K562 (cell line): ENCODE results near the gene NUAK1. TPM values are rescaled to one million over a fixed set of nuclear protein-coding genes. Genes with fewer than 3 reads are reported as not detected.

Source experiments
- ATAC-seq: fragments of 200-7000 bp; cut with Tn5 transposase; 3 replicates; pipeline ENCODE4 v1.9.1; 2020; ENCODE audit warnings: moderate library complexity
- BruUV-seq: library from RNA; stranded (reverse); fragments of 400-500 nt; replicated peaks from 2 replicates; lab custom pipeline; 2021; lab: Mats Ljungman, UMichigan
- CTCF ChIA-PET: fragments of 300-600 bp; formaldehyde crosslinking; extraction: SDS; loops from one replicate; lab custom pipeline; 2021; ENCODE audit warnings: low intra/inter-chr PET ratio; lab: Yijun Ruan, JAX
- POLR2A ChIA-PET: fragments of 300-600, 350-650 bp; sonication (Branson Sonifier 250); formaldehyde crosslinking; extraction: SDS; loops from one replicate; lab custom pipeline; 2021; ENCODE audit warnings: antibody characterized with exemption, inconsistent platforms; lab: Yijun Ruan, JAX
- DNase-seq, 4 experiments: peaks; one replicate each; pipeline versions ENCODE4 v3.0.0 to v3.0.0-alpha.2; 2011 to 2018; ENCODE audit warnings: low spot score in 3 of 4, mixed read lengths in 3 of 4; ENCODE audit errors: extremely low read depth in 1 of 4
- FAIRE-seq: peaks from 2 replicates; lab custom pipeline; 2011; peaks lifted over from hg19 to GRCh38; lab: Jason Lieb, UNC
- H2AFZ ChIP-seq: 2 replicates; pipeline ENCODE4 v1.6.0; 2011; ENCODE audit warnings: low read depth, low read length, control low read depth, inconsistent platforms
- H3K27ac ChIP-seq: fragments of 200-600 bp; 3 replicates; pipeline ENCODE4 v1.8.0; 2011; ENCODE audit warnings: low read depth, mild to moderate bottlenecking, control low read depth, inconsistent platforms, low read length, moderate library complexity, mixed read lengths; ENCODE audit errors: extremely low read depth
- H3K27me3 ChIP-seq, 2 experiments: fragments of 300-600 bp in 1 of 2; 2 replicates in 1 of 2; 3 replicates in 1 of 2; pipeline versions ENCODE4 v1.6.0 to v1.8.0; 2011; ENCODE audit warnings: inconsistent platforms in 2 of 2, low read length in 2 of 2, mild to moderate bottlenecking in 1 of 2, mixed read lengths in 1 of 2, moderate library complexity in 1 of 2; ENCODE audit not compliant: control insufficient read depth in 2 of 2, insufficient read depth in 2 of 2
- H3K36me3 ChIP-seq: fragments of 300-600 bp; 3 replicates; pipeline ENCODE4 v1.8.0; 2011; ENCODE audit warnings: mild to moderate bottlenecking, low read length, inconsistent platforms; ENCODE audit not compliant: control insufficient read depth, insufficient read depth
- H3K4me1 ChIP-seq, 2 experiments: fragments of 200-600 bp in 1 of 2; replicated peaks in 1 of 2; 2 replicates in 1 of 2; 3 replicates in 1 of 2; pipeline versions ENCODE4 v1.5.1 to v1.8.0; 2011; ENCODE audit warnings: inconsistent platforms in 2 of 2, low read length in 2 of 2, mild to moderate bottlenecking in 1 of 2, mixed read lengths in 1 of 2, moderate library complexity in 1 of 2; ENCODE audit not compliant: control insufficient read depth in 2 of 2, insufficient read depth in 2 of 2
- H3K4me2 ChIP-seq: 2 replicates; pipeline ENCODE4 v1.6.1; 2011; ENCODE audit warnings: low read length, control low read depth, inconsistent platforms, mixed read lengths; ENCODE audit not compliant: insufficient read depth
- H3K4me3 ChIP-seq: fragments of 200-600 bp; sonication (generic), shearing (Covaris generic); 2 replicates; pipeline ENCODE4 v1.5.1; 2016; ENCODE audit warnings: control low read depth, inconsistent platforms
- H3K79me2 ChIP-seq: fragments of 200-600 bp; 3 replicates; pipeline ENCODE4 v1.8.0; 2011; ENCODE audit warnings: low read length, inconsistent platforms; ENCODE audit not compliant: control insufficient read depth, insufficient read depth
- H3K9ac ChIP-seq, 2 experiments: 2 replicates each; pipeline versions ENCODE4 v1.6.0 to v1.6.1; 2011; ENCODE audit warnings: low read depth in 2 of 2, low read length in 2 of 2, control low read depth in 1 of 2, inconsistent platforms in 1 of 2, mild to moderate bottlenecking in 1 of 2, mixed read lengths in 1 of 2; ENCODE audit not compliant: insufficient read depth in 1 of 2
- H3K9me1 ChIP-seq: one replicate; pipeline ENCODE4 v1.6.0; 2011; ENCODE audit warnings: inconsistent platforms, mild to moderate bottlenecking, low read length, moderate library complexity; ENCODE audit not compliant: control insufficient read depth, insufficient read depth
- H3K9me3 ChIP-seq: replicated peaks from 2 replicates; pipeline ENCODE4 v1.5.1; 2011; ENCODE audit warnings: low read depth, low read length, inconsistent platforms; ENCODE audit not compliant: control insufficient read depth, insufficient read depth
- H4K20me1 ChIP-seq: replicated peaks from 2 replicates; pipeline ENCODE4 v1.6.1; 2011; ENCODE audit warnings: low read length, inconsistent platforms, mixed read lengths; ENCODE audit not compliant: control insufficient read depth, insufficient read depth
- ELF2 ChIP-seq: fragments of 250-450 bp; sonication (Bioruptor Pico); IDR thresholded peaks from 2 replicates; pipeline ENCODE4 v1.5.0; 2021; ENCODE audit warnings: mild to moderate bottlenecking
- MAFG ChIP-seq: fragments of 450-650 bp; conservative IDR thresholded peaks from 2 replicates; pipeline ENCODE4 v1.6.1; 2016; ENCODE audit warnings: missing genetic modification characterization, missing compliant biosample characterization
- MCM7 ChIP-seq, 2 experiments: fragments of 450-650 bp; IDR thresholded peaks; 2 replicates each; pipeline ENCODE4 v1.6.1; 2016 to 2018
- RFX1 ChIP-seq: fragments of 450-650 bp; IDR thresholded peaks from 2 replicates; pipeline ENCODE4 v1.6.1; 2016; ENCODE audit warnings: mild to moderate bottlenecking, moderate library complexity
- SMARCB1 ChIP-seq: IDR thresholded peaks from 2 replicates; pipeline ENCODE4 v1.6.1; 2011; ENCODE audit warnings: improper control_type of control experiment, low read depth; ENCODE audit not compliant: insufficient read length
- ZNF24 ChIP-seq: fragments of 450-650 bp; IDR thresholded peaks from 2 replicates; pipeline ENCODE4 v1.6.1; 2016
- ZNF324 ChIP-seq: fragments of 250-450 bp; sonication (Bioruptor Pico); IDR thresholded peaks from 2 replicates; pipeline ENCODE4 v1.4.0; 2020; ENCODE audit warnings: mild to moderate bottlenecking
- whole genome bisulfite sequencing: fragments of 100-300 bp; shearing (Covaris generic); methylation state at CpG from one replicate; pipeline ENCODE4 v1.1.6; 2016; ENCODE audit warnings: low coverage, mixed read lengths; ENCODE audit not compliant: insufficient coverage; ENCODE audit errors: missing lambda C conversion rate; 5-methylcytosine and 5-hydroxymethylcytosine counted together
- in situ Hi-C: fragments of 300-500 bp; cut with MboI; formaldehyde crosslinking; loops from 4 replicates; pipeline ENCODE4 v1.15.0; 2018; ENCODE audit warnings: inconsistent platforms, mixed read lengths
- intact Hi-C: fragments of 100-400 bp; cut with micrococcal nuclease; formaldehyde crosslinking; loops from 2 replicates; pipeline ENCODE4 v1.14.2; 2022
- polyA plus RNA-seq, 8 experiments: library from polyadenylated mRNA; depleted of rRNA in 4 of 8; stranded (reverse) in 5 of 8; unstranded in 3 of 8; fragments of >200 nt; fragmentation: Nextera tagmentation in 2 of 8; fragmentation: Illumina TruSeq in 1 of 8; extraction: Ambion mirVana in 2 of 8; extraction: Trizol in 1 of 8; gene quantifications; 2 replicates each; pipeline versions ENCODE4 v1.2.1 to v1.2.3, GENCODE V29; 2011 to 2014; ENCODE audit warnings: inconsistent platforms in 1 of 8, missing spikeins in 1 of 8
- total RNA-seq, 7 experiments: library from RNA; depleted of rRNA in 6 of 7; stranded (reverse); fragments of >200 nt in 6 of 7; fragmentation: Illumina TruSeq in 2 of 7; extraction: Trizol in 2 of 7; gene quantifications; 2 replicates each; pipeline versions ENCODE4 v1.2.1 to v1.2.3, GENCODE V29; 2011 to 2021; ENCODE audit warnings: low replicate concordance in 1 of 7
- TF ChIP-seq, protein P1 (sequence below): fragments of 450-650 bp; formaldehyde crosslinking; IDR thresholded peaks from 2 replicates; pipeline ENCODE4 v1.4.0; 2020; ENCODE audit warnings: mild to moderate bottlenecking, mixed read lengths

The NUAK1 gene
- total and polyA plus RNA-seq, 9 of the 15 experiments (the other 6 are each of a cell fraction or from before 2014, with no cell fraction given): 0.02 TPM; not detected in 8

DNA sequence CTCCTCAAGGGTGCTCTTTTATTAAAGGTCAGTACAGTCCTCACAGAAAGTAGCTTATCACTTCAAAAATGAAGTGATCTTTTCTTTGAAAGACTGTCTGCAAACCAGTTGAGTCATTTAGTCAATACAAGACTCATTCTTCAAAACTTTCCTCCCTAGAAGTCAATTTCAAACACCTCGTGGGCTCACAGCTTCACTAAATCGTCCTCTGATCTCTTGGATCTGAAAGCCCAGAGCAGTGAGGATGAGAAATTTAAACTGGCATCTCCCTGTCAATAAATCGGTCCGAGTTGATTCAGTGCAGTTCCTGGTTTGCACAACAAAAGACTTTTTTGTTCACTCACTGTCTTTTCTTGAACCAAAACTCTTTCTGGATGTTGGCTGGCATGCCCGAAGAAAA, 44.5 kb downstream of the NUAK1 start:
- no peaks in the 10 kb centered on the region for H3K4me1 ChIP-seq
- H3K36me3 ChIP-seq: no peaks in the 10 kb centered on the region
- BruUV-seq: no TSS peak
- intact Hi-C loops (no loop called here), in situ Hi-C loops (no loop called here)
- ChIA-PET POLR2A (interaction anchor here (0.5 kb wide), 1 partner anchor 1851 kb away, joined by 4 read pairs; no protein-coding TSS in a partner anchor), CTCF (no interaction called here)
- H3K9ac ChIP-seq: no peak overlapping the region
- TF ChIP-seq SMARCB1: no peak
- TF ChIP-seq ZNF24: no peak
- TF ChIP-seq MCM7 (IDR thresholded peaks at IDR 0.05): no peak
- no peak for TF ChIP-seq ELF2 (CRISPR knock-in tag)
- H2AFZ ChIP-seq: no peak overlapping the region
- no peak overlapping the region for H3K4me2 ChIP-seq
- no peaks in the 10 kb centered on the region for H3K79me2 ChIP-seq
- no peak for DNase-seq
- H3K9me3 ChIP-seq: no peaks in the 10 kb centered on the region
- no peak overlapping the region for H3K27ac ChIP-seq
- H3K9me1 ChIP-seq: no peaks in the 10 kb centered on the region
- no peak overlapping the region for H3K4me3 ChIP-seq
- no peaks in the 10 kb centered on the region; the same call in 1 of the 2 replicates for H4K20me1 ChIP-seq
- WGBS: 0% methylated on average over 5 of the region's 5 CpGs
- no peak for ATAC-seq
- H3K27me3 ChIP-seq: peaks cover 2 to 35% of the 10 kb centered on the region in 2 experiments; a peak in 3 of 5 replicates
- FAIRE-seq: no peak

DNA sequence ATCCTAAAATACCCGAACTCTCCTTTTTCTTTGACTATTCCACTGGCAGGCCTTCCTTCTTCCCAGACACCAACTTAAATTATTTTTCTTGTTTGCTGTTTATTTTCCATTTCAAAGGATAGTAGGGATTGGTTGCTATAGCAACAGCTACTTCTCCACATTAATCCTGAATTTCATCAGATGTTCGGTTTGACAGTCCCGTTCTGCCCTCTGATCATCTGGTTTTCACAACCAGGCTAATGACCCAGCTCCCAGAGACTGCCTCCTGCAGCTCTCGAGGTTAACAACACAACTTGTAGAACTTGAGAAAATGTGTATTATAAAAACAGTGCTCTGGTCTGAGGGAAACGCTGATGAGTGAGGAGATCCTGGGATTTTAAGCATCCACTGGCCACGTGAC, 45.5 kb downstream of the NUAK1 start:
- Histone ChIP-seq H4K20me1 (no peaks in the 10 kb centered on the region; the same call in 1 of the 2 replicates), H3K27ac (no peak overlapping the region), H3K9me1 (no peaks in the 10 kb centered on the region), H3K9ac (no peak overlapping the region), H2AFZ (no peak overlapping the region), H3K4me1 (no peaks in the 10 kb centered on the region), H3K4me2 (no peak overlapping the region), H3K4me3 (no peak overlapping the region), H3K9me3 (no peaks in the 10 kb centered on the region), H3K79me2 (no peaks in the 10 kb centered on the region), H3K27me3 (peaks cover 2 to 45% of the 10 kb centered on the region in 2 experiments; a peak in 3 of 5 replicates), H3K36me3 (no peaks in the 10 kb centered on the region)
- in situ Hi-C loops (no loop called here), intact Hi-C loops (no loop called here)
- TF ChIP-seq RFX1 (peak; percentile 71), ZNF324 (no peak), MAFG (no peak)
- TF ChIP-seq, protein P1, sequence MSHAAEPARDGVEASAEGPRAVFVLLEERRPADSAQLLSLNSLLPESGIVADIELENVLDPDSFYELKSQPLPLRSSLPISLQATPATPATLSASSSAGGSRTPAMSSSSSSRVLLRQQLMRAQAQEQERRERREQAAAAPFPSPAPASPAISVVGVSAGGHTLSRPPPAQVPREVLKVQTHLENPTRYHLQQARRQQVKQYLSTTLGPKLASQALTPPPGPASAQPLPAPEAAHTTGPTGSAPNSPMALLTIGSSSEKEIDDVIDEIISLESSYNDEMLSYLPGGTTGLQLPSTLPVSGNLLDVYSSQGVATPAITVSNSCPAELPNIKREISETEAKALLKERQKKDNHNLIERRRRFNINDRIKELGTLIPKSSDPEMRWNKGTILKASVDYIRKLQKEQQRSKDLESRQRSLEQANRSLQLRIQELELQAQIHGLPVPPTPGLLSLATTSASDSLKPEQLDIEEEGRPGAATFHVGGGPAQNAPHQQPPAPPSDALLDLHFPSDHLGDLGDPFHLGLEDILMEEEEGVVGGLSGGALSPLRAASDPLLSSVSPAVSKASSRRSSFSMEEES (CRISPR knock-in tag): no peak
- CTCF ChIA-PET: no interaction called here
- ATAC-seq: no peak
- POLR2A ChIA-PET: no interaction called here
- DNase-seq: no peak
- WGBS: 0% methylated on average over 6 of the region's 6 CpGs
- no peak for FAIRE-seq
- no TSS peak for BruUV-seq
